Mammary epithelial cell (primary cell): ENCODE results near the gene SNAPC4.

Experiments
- CTCF ChIP-seq, 2 donors: IDR thresholded peaks in 1 of 2; conservative IDR thresholded peaks in 1 of 2; 2 replicates each; pipeline ENCODE4 v1.5.1; 2011 to 2012; ENCODE audit warnings: inconsistent platforms in 2 of 2, low read length in 2 of 2, mild to moderate bottlenecking in 2 of 2, control low read depth in 1 of 2, low read depth in 1 of 2; ENCODE audit not compliant: insufficient read depth in 1 of 2; ENCODE audit errors: extremely low read depth in 1 of 2
- EZH2 ChIP-seq: IDR thresholded peaks from 2 replicates; pipeline ENCODE4 v1.6.1; 2012; ENCODE audit warnings: low read length, inconsistent platforms, borderline replicate concordance

- TF ChIP-seq EZH2 (no peak), CTCF (conservative IDR thresholded peaks at IDR 0.05 in 1 of 2, IDR thresholded peaks at IDR 0.05 in 1 of 2; ENCODE audit: extremely low read depth in 1 of 2, insufficient read depth in 1 of 2, low read depth in 1 of 2, low read length in 2 of 2) (no peak)
Observed at GRCh38 chr9:136374183-136374575, 25.8 kb downstream of the SNAPC4 start.
